Activated B cell treated with CpG ODN at 0.5 μM for 24 hours (primary cell): Measurements from ENCODE around the gene ERO1B. TPM values are rescaled to one million over a fixed set of nuclear protein-coding genes. Genes with fewer than 3 reads are reported as not detected.
"Not testable (repeated sequence)": the region's sequence is repeated elsewhere in the genome, so short reads cannot be mapped to it uniquely, and the experiment has no call there.

ENCODE experiments used
- ATAC-seq: fragments of 200-7000 bp; cut with Tn5 transposase; one replicate; pipeline ENCODE4 v1.10.0; 2021; ENCODE audit warnings: low read depth, mild to moderate bottlenecking, moderate library complexity
- CTCF ChIA-PET: fragments of 350-600 bp; sonication (Branson Sonifier 250); formaldehyde crosslinking; loops from one replicate; lab custom pipeline; 2021; ENCODE audit warnings: antibody characterized with exemption; lab: Charles Lee
- POLR2A ChIA-PET: fragments of 350-600 bp; sonication (Branson Sonifier 250); formaldehyde crosslinking; loops from one replicate; lab custom pipeline; 2021; ENCODE audit warnings: antibody characterized with exemption; lab: Charles Lee
- DNase-seq: peaks from one replicate; pipeline ENCODE4 v3.0.0; 2022
- H3K27ac Mint-ChIP-seq: one replicate; pipeline ENCODE4 v1.8.0; 2020; ENCODE audit warnings: mixed read lengths
- H3K27me3 Mint-ChIP-seq: one replicate; pipeline ENCODE4 v1.8.0; 2021; ENCODE audit warnings: mixed read lengths
- H3K36me3 Mint-ChIP-seq: one replicate; pipeline ENCODE4 v1.8.0; 2021; ENCODE audit warnings: low read depth, mixed read lengths
- H3K4me1 Mint-ChIP-seq: one replicate; pipeline ENCODE4 v1.8.0; 2021; ENCODE audit warnings: mixed read lengths
- H3K4me3 Mint-ChIP-seq: one replicate; pipeline ENCODE4 v1.8.0; 2020; ENCODE audit warnings: mild to moderate bottlenecking, mixed read lengths
- H3K9me3 Mint-ChIP-seq: one replicate; pipeline ENCODE4 v1.8.0; 2020; ENCODE audit warnings: mixed read lengths
- intact Hi-C: fragments of 100-400 bp; cut with micrococcal nuclease; formaldehyde crosslinking; loops from one replicate; pipeline ENCODE4 v1.15.1; 2024
- total RNA-seq: library from RNA; stranded (reverse); gene quantifications from 2 replicates; pipeline ENCODE4 v1.2.3, GENCODE V29; 2022
- TF ChIP-seq, protein P1 (sequence below): fragments of 200-600 bp; IDR thresholded peaks from one replicate; pipeline ENCODE4 v1.8.0; 2022; ENCODE audit warnings: antibody characterized with exemption, mild to moderate bottlenecking

Gene ERO1B, protein sequence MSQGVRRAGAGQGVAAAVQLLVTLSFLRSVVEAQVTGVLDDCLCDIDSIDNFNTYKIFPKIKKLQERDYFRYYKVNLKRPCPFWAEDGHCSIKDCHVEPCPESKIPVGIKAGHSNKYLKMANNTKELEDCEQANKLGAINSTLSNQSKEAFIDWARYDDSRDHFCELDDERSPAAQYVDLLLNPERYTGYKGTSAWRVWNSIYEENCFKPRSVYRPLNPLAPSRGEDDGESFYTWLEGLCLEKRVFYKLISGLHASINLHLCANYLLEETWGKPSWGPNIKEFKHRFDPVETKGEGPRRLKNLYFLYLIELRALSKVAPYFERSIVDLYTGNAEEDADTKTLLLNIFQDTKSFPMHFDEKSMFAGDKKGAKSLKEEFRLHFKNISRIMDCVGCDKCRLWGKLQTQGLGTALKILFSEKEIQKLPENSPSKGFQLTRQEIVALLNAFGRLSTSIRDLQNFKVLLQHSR
- total RNA-seq, result 13.2 and 17.5 TPM in 2 replicates

DNA sequence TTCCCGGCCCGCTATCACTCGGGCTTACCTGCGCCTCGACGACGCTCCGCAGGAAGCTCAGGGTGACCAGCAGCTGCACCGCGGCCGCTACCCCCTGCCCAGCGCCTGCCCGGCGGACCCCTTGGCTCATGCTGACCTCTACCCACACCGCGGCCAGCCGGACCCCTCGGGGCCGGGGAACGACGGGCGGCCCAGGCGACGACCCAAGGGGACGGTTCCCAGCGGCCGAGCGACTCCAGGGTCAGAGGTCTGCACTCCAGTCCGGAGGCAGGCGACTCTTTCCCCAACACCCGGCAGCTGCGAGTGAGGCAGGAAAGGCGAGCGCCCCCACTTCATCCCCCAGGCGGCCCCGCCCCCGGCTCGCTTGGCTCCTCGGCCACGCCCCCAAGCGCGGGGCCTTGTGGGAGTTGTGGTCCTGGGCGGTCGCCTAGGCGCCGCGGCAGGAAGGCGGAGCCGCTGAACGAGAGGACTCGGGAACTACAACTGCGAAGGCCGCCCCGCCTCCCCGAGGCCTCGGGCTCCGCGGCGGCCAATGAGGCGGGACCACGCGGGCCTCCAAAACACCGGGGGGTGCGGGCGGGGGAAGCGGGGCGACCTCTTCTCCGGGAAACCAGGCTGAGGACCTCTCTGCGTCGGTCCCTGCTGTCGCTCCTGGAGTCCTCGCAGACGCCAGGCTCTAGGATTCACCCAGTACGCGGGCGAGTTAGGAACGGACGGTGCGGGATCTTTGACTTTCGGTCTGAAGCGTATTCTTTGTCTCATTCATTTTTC lies at the start of gene ERO1B:
Gene ERO1B (minus strand): TSS at position 305 of the 771 bp plus-strand sequence. CDS start 175 bp downstream, at position 130.
- CTCF ChIA-PET, result no interaction called here
- intact Hi-C loops, result loop anchor here (1.0 to 5.0 kb wide), 11 partner anchors 13 to 1910 kb away; partner anchors contain the start of genes B3GALNT2, COA6, HEATR1 and MTR
- TF ChIP-seq, protein P1, sequence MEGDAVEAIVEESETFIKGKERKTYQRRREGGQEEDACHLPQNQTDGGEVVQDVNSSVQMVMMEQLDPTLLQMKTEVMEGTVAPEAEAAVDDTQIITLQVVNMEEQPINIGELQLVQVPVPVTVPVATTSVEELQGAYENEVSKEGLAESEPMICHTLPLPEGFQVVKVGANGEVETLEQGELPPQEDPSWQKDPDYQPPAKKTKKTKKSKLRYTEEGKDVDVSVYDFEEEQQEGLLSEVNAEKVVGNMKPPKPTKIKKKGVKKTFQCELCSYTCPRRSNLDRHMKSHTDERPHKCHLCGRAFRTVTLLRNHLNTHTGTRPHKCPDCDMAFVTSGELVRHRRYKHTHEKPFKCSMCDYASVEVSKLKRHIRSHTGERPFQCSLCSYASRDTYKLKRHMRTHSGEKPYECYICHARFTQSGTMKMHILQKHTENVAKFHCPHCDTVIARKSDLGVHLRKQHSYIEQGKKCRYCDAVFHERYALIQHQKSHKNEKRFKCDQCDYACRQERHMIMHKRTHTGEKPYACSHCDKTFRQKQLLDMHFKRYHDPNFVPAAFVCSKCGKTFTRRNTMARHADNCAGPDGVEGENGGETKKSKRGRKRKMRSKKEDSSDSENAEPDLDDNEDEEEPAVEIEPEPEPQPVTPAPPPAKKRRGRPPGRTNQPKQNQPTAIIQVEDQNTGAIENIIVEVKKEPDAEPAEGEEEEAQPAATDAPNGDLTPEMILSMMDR, result no peak
- POLR2A ChIA-PET, result interaction anchor here (0.8 to 2.9 kb wide), 6 partner anchors 14 to 327 kb away, joined by 3 to 14 read pairs (median 5); partner anchors contain the start of gene GPR137B
- Mint-ChIP-seq H3K4me3 (peak within 1 kb of the TSS; percentile 97), H3K27me3 (no peaks in the 10 kb centered on the region), H3K36me3 (peaks cover 2% of the 10 kb centered on the region), H3K27ac (peak within 1 kb of the TSS; percentile 89), H3K4me1 (peaks cover 40% of the 10 kb centered on the region), H3K9me3 (no peaks in the 10 kb centered on the region)
- ATAC-seq (peak; percentile 91), DNase-seq (peak; percentile 100)

DNA sequence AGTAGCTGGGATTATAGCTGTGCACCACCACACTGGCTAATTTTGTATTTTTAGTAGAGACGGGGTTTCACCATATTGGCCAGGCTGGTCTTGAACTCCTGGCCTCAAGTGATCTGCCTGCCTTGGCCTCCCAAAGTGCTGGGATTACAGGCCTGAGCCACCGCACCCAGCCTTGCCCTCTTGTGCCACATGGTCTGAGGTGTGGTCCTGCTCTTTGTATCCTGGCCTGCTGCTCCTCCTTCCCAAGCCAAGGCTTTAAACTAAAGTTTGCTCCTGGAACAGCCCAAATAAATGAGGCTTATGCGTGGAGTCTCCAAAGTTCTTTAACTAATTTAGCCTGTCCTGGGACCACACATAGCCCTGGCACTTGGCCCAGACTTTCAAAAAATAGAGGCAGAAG lies 49.7 kb upstream of the ERO1B start:
- intact Hi-C loops, H3K4me1 Mint-ChIP-seq, H3K9me3 Mint-ChIP-seq, H3K4me3 Mint-ChIP-seq, ATAC-seq, H3K36me3 Mint-ChIP-seq, CTCF ChIA-PET, H3K27me3 Mint-ChIP-seq, H3K27ac Mint-ChIP-seq, POLR2A ChIA-PET, DNase-seq: not testable (repeated sequence)

DNA sequence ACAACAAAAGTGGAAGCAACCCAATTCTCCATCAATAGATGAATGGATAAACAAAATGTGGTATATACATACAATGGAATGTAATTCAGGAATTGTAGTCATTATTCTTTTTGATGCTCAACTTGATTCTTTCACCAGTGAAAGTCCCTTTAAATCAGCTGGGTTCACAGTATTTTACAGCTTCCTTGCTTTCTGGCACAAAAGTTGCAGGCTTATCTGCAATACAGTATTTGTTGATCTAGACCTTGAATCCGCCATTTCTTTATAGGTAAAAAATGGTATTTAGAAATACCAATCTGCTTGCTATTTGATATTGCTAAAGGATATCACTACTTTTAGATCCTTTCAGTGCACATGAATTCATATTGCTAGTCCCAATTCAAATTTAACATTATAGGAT lies 44.7 kb upstream of the ERO1B start:
- H3K4me1 Mint-ChIP-seq, result no peaks in the 10 kb centered on the region
- DNase-seq, result no peak

DNA sequence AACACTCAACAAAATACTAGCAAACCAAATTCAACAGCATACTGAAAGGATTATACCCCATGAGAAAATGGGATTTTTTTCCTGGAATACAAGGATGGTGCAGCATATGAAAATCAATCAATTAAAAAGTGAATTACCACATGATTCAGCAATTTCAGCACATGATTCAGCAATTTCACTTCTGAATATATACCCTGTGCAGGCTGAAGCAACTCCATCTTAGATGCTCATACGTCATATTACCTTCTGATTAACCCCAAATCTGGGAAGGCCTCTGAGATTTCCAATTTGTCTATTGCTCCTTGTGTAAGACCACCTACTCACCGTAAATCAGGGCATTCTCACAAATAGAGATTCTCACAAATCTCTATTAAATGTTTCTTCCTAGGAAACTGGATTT lies 43.8 kb upstream of the ERO1B start:
- peaks cover 24% of the 10 kb centered on the region for H3K9me3 Mint-ChIP-seq
- no peak overlapping the region for H3K4me3 Mint-ChIP-seq
- intact Hi-C loops, result no loop called here
- peaks cover 6% of the 10 kb centered on the region for H3K36me3 Mint-ChIP-seq
- H3K4me1 Mint-ChIP-seq, result no peaks in the 10 kb centered on the region
- no peak for DNase-seq
- no peaks in the 10 kb centered on the region for H3K27me3 Mint-ChIP-seq
- ATAC-seq, result no peak
- CTCF ChIA-PET, result no interaction called here
- no peak overlapping the region for H3K27ac Mint-ChIP-seq
- TF ChIP-seq, protein P1, result no peak
- POLR2A ChIA-PET, result no interaction called here

More for the DNA sequence above, 44.7 kb upstream of the ERO1B start:
- TF ChIP-seq, protein P1, result no peak
- no peak overlapping the region for H3K4me3 Mint-ChIP-seq
- H3K36me3 Mint-ChIP-seq, result peaks cover 6% of the 10 kb centered on the region
- H3K27me3 Mint-ChIP-seq, result no peaks in the 10 kb centered on the region
- H3K9me3 Mint-ChIP-seq, result peaks cover 21% of the 10 kb centered on the region
- no peak overlapping the region for H3K27ac Mint-ChIP-seq
- POLR2A ChIA-PET, result no interaction called here
- no peak for ATAC-seq
- intact Hi-C loops, result no loop called here
- CTCF ChIA-PET, result no interaction called here

DNA sequence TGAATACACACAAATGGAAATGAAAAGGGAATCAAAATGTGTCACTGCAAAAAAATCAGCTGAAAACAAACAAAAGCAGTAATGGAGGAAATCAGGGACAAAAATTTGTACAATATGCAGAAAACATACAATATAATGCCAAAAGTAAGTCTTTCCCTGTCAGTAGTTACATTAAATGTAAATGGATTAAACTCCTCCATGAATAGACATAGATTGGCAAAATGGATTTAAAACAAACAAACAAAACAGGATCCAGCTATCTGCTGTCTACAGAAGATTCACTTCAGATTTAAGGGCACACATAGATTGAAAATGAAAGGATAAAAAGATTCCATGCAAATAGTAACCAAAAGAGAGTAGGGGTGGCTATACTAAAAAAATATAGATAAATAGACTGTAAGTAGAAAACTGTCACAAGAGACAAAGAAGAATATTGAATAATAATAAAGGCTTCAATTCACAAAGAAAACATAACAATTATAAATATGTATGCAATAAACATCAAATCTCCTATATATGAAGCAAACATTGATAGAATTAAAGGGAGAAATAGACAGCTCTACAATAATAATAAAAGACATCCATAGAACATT lies 42.2 kb upstream of the ERO1B start:
- H3K36me3 Mint-ChIP-seq, result peaks cover 6% of the 10 kb centered on the region
- H3K27me3 Mint-ChIP-seq, result peaks cover 3% of the 10 kb centered on the region
- no peak for DNase-seq
- H3K4me1 Mint-ChIP-seq, result no peaks in the 10 kb centered on the region
- no peak overlapping the region for H3K27ac Mint-ChIP-seq
- ATAC-seq, result no peak
- H3K9me3 Mint-ChIP-seq, result peaks cover 24% of the 10 kb centered on the region
- no peak overlapping the region for H3K4me3 Mint-ChIP-seq
- CTCF ChIA-PET, result no interaction called here
- TF ChIP-seq, protein P1, result no peak
- intact Hi-C loops, result no loop called here
- POLR2A ChIA-PET, result no interaction called here
